Measurements from ENCODE around the gene ZRANB3.

DNA sequence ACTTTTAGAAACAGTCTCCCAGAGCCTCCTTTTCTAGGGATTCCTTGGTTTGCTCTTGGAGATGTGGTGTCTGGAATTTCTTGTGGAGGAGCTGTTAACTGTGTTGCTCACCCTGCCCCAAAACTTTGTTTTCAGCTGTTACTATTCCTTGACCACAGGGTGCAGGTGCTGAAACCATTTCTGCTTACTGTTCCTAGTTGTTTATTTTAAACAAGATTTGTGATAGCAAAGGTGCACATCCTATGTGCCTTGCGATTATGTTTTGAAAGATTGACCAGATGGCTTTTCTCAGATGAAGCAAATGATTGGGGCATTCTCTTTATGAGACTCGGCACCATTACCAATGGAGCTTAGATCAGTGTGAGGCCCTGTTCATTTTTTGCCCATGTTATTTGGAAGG, 367.7 kb downstream of the ZRANB3 start:
- TF ChIP-seq POLR2A (IDR thresholded peaks at IDR 0.05; ENCODE audit: low read length) (no peak), GATA1 (IDR thresholded peaks at IDR 0.05; ENCODE audit: low read depth, low read length) (no peak)
